H9 (cell line): Measurements from ENCODE around the gene SNAI1. TPM values are rescaled to one million over a fixed set of nuclear protein-coding genes. Genes with fewer than 3 reads are reported as not detected.
A peak's percentile ranks its signal among the peaks of the same experiment; 100 is the strongest.

ENCODE experiments used
- DNase-seq: peaks from one replicate; pipeline ENCODE4 v3.0.0-alpha.2; 2017
- H2AFZ ChIP-seq: one replicate; pipeline ENCODE4 v1.6.1; 2013; ENCODE audit warnings: mild to moderate bottlenecking, low read length, control low read depth, moderate library complexity
- H2AK5ac ChIP-seq: 2 replicates; pipeline ENCODE4 v1.6.1; 2013; ENCODE audit warnings: low read length, control low read depth, mixed read lengths; ENCODE audit not compliant: insufficient read length
- H2BK120ac ChIP-seq: one replicate; pipeline ENCODE4 v1.6.1; 2013; ENCODE audit warnings: low read depth, mild to moderate bottlenecking, low read length, control low read depth, inconsistent platforms; ENCODE audit not compliant: poor library complexity, severe bottlenecking
- H2BK12ac ChIP-seq: 2 replicates; pipeline ENCODE4 v1.6.1; 2013; ENCODE audit warnings: low read length, control low read depth, mixed read lengths, low read depth; ENCODE audit not compliant: insufficient read length
- H2BK15ac ChIP-seq: 2 replicates; pipeline ENCODE4 v1.6.1; 2013; ENCODE audit warnings: low read depth, low read length, control low read depth
- H2BK20ac ChIP-seq: one replicate; pipeline ENCODE4 v1.6.1; 2013; ENCODE audit warnings: low read depth, mild to moderate bottlenecking, low read length, control low read depth, inconsistent platforms; ENCODE audit not compliant: poor library complexity, severe bottlenecking
- H2BK5ac ChIP-seq: 2 replicates; pipeline ENCODE4 v1.6.1; 2013; ENCODE audit warnings: low read length, control low read depth, mixed read lengths; ENCODE audit not compliant: insufficient read length
- H3K14ac ChIP-seq: 2 replicates; pipeline ENCODE4 v1.6.1; 2013; ENCODE audit warnings: low read length, control low read depth; ENCODE audit not compliant: insufficient read depth
- H3K18ac ChIP-seq: 2 replicates; pipeline ENCODE4 v1.6.1; 2013; ENCODE audit warnings: low read depth, mild to moderate bottlenecking, mixed read lengths, low read length, control low read depth; ENCODE audit not compliant: insufficient read length
- H3K23ac ChIP-seq: 2 replicates; pipeline ENCODE4 v1.6.1; 2013; ENCODE audit warnings: low read length, control low read depth, mixed read lengths, low read depth; ENCODE audit not compliant: insufficient read length
- H3K23me2 ChIP-seq: 2 replicates; pipeline ENCODE4 v1.6.1; 2013; ENCODE audit warnings: low read depth, mild to moderate bottlenecking, mixed read lengths, low read length, control low read depth; ENCODE audit not compliant: insufficient read length, poor library complexity, severe bottlenecking
- H3K27ac ChIP-seq: 2 replicates; pipeline ENCODE4 v1.5.1; 2013; ENCODE audit warnings: low read length, control low read depth, mixed read lengths, low read depth; ENCODE audit not compliant: insufficient read length
- H3K27me3 ChIP-seq: 2 replicates; pipeline ENCODE4 v1.6.1; 2013; ENCODE audit warnings: low read length, control low read depth, inconsistent platforms; ENCODE audit not compliant: insufficient read depth
- H3K4ac ChIP-seq: 2 replicates; pipeline ENCODE4 v1.6.1; 2013; ENCODE audit warnings: low read depth, mild to moderate bottlenecking, control low read depth, inconsistent platforms, low read length, moderate library complexity
- H3K4me1 ChIP-seq: 2 replicates; pipeline ENCODE4 v1.6.1; 2013; ENCODE audit warnings: low read length, control low read depth, inconsistent platforms; ENCODE audit not compliant: insufficient read depth
- H3K4me2 ChIP-seq: 2 replicates; pipeline ENCODE4 v1.6.1; 2013; ENCODE audit warnings: low read length, control low read depth, mixed read lengths; ENCODE audit not compliant: insufficient read length, insufficient read depth
- H3K56ac ChIP-seq: 2 replicates; pipeline ENCODE4 v1.6.1; 2013; ENCODE audit warnings: low read depth, mild to moderate bottlenecking, mixed read lengths, low read length, control low read depth; ENCODE audit not compliant: insufficient read length
- H3K79me1 ChIP-seq: 2 replicates; pipeline ENCODE4 v1.6.1; 2013; ENCODE audit warnings: low read depth, mild to moderate bottlenecking, moderate library complexity, low read length, control low read depth, inconsistent platforms; ENCODE audit not compliant: insufficient read depth, poor library complexity, severe bottlenecking
- H3K79me2 ChIP-seq: 2 replicates; pipeline ENCODE4 v1.6.1; 2013; ENCODE audit warnings: low read length, control low read depth, inconsistent platforms; ENCODE audit not compliant: insufficient read depth
- H3K9ac ChIP-seq: 2 replicates; pipeline ENCODE4 v1.6.1; 2013; ENCODE audit warnings: low read length, control low read depth, mixed read lengths; ENCODE audit not compliant: insufficient read length; ENCODE audit errors: extremely low read depth
- H3K9me3 ChIP-seq: one replicate; pipeline ENCODE4 v1.6.1; 2013; ENCODE audit warnings: low read depth, low read length, inconsistent platforms; ENCODE audit not compliant: control insufficient read depth
- H3T11ph ChIP-seq: one replicate; pipeline ENCODE4 v1.6.1; 2013; ENCODE audit warnings: mild to moderate bottlenecking, low read length, control low read depth, inconsistent platforms
- H4K20me1 ChIP-seq: one replicate; pipeline ENCODE4 v1.6.1; 2013; ENCODE audit not compliant: control insufficient read depth, insufficient read length, insufficient read depth
- H4K5ac ChIP-seq: 2 replicates; pipeline ENCODE4 v1.6.1; 2013; ENCODE audit warnings: low read depth, mild to moderate bottlenecking, mixed read lengths, low read length, control low read depth; ENCODE audit not compliant: insufficient read length
- H4K8ac ChIP-seq: replicated peaks from 2 replicates; pipeline ENCODE4 v1.6.1; 2013; ENCODE audit warnings: low read length, control low read depth, mixed read lengths, low read depth; ENCODE audit not compliant: insufficient read length
- H4K91ac ChIP-seq: 2 replicates; pipeline ENCODE4 v1.6.1; 2013; ENCODE audit warnings: low read depth, mild to moderate bottlenecking, moderate library complexity, mixed read lengths, low read length, control low read depth; ENCODE audit not compliant: insufficient read length
- H3K27ac Mint-ChIP-seq, 3 experiments: 2 replicates in 2 of 3; 3 replicates in 1 of 3; pipeline ENCODE4 v1.8.0; 2020 to 2021; ENCODE audit warnings: mixed read lengths in 3 of 3, mild to moderate bottlenecking in 1 of 3, moderate library complexity in 1 of 3
- H3K27me3 Mint-ChIP-seq: 2 replicates; pipeline ENCODE4 v1.8.0; 2021; ENCODE audit warnings: low read depth, mild to moderate bottlenecking, moderate library complexity, mixed read lengths
- H3K36me3 Mint-ChIP-seq, 3 experiments: 2 replicates in 2 of 3; 3 replicates in 1 of 3; pipeline ENCODE4 v1.8.0; 2020 to 2021; ENCODE audit warnings: low read depth in 3 of 3, mixed read lengths in 3 of 3; ENCODE audit not compliant: insufficient read depth in 1 of 3
- H3K4me1 Mint-ChIP-seq, 2 experiments: 2 replicates each; pipeline ENCODE4 v1.8.0; 2020; ENCODE audit warnings: mixed read lengths in 2 of 2
- H3K4me3 Mint-ChIP-seq, 2 experiments: 2 replicates in 1 of 2; 3 replicates in 1 of 2; pipeline ENCODE4 v1.8.0; 2020 to 2021; ENCODE audit warnings: mild to moderate bottlenecking in 2 of 2, mixed read lengths in 2 of 2, moderate library complexity in 1 of 2
- H3K9me3 Mint-ChIP-seq, 2 experiments: 2 replicates in 1 of 2; 3 replicates in 1 of 2; pipeline ENCODE4 v1.8.0; 2020; ENCODE audit warnings: mild to moderate bottlenecking in 2 of 2, mixed read lengths in 2 of 2, moderate library complexity in 1 of 2
- WGBS: extraction: QIAGEN DNeasy Blood & Tissue Kit; methylation state at CpG from one replicate; pipeline ENCODE4 v1.1.7; 2013; ENCODE audit warnings: missing lambda C conversion rate, low lambda C conversion rate, mixed read lengths; ENCODE audit not compliant: insufficient read length; ENCODE audit errors: extremely low coverage; 5-methylcytosine and 5-hydroxymethylcytosine counted together
- total RNA-seq: library from RNA; stranded (reverse); gene quantifications from 2 replicates; pipeline ENCODE4 v1.2.1, GENCODE V29; 2021
- TF ChIP-seq, protein P1 (sequence below): fragments of 200-600 bp; sonication (generic); conservative IDR thresholded peaks from 3 replicates; pipeline ENCODE4 v1.8.0; 2021; ENCODE audit warnings: antibody characterized with exemption, mild to moderate bottlenecking

The SNAI1 gene
- total RNA-seq, 1 experiment from 2014 or later = 7.0 TPM

DNA sequence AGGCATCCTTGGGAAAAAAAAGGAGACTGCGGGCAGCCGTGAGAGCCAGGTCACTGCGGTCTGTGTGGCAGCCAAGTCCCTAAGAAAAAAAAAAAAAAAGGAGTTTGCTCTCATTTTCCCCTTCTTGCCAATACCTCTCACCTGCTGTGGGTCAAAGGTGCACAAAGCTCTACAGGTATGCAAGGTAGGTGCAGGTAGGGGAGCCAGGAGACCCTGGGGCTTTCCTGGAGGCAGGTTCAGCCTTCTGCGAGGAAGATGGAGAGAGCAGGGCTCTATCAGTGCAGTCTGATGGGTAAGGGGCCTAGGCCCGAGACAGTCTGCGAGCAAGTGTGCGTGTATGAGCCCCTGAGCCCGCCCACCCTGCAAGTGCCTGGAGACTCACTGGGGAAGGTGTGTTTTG is 12.3 kb upstream of the SNAI1 start:
- Histone ChIP-seq H2BK120ac (no peak overlapping the region), H3K27ac (no peak overlapping the region), H3T11ph (no peak overlapping the region), H4K20me1 (no peaks in the 10 kb centered on the region), H3K18ac (no peak overlapping the region), H3K4me1 (no peaks in the 10 kb centered on the region; the same call in 1 of the 2 replicates), H2AFZ (no peak overlapping the region), H2BK5ac (no peak overlapping the region), H3K4ac (no peak overlapping the region), H4K5ac (no peak overlapping the region), H2BK15ac (no peak overlapping the region), H3K79me2 (no peaks in the 10 kb centered on the region), H3K79me1 (no peaks in the 10 kb centered on the region), H3K23me2 (no peaks in the 10 kb centered on the region), H3K4me2 (no peak overlapping the region), H3K9me3 (no peaks in the 10 kb centered on the region), H3K23ac (no peak overlapping the region), H3K14ac (no peak overlapping the region), H3K56ac (no peak overlapping the region), H4K8ac (no peak overlapping the region), H3K9ac (no peak overlapping the region), H4K91ac (no peak overlapping the region), H3K27me3 (no peaks in the 10 kb centered on the region), H2AK5ac (no peak overlapping the region), H2BK12ac (no peak overlapping the region), H2BK20ac (no peak overlapping the region)
- H3K4me3 Mint-ChIP-seq = no peak overlapping the region
- peaks cover 6 to 17% of the 10 kb centered on the region in 2 experiments; a peak in 3 of 4 replicates for H3K4me1 Mint-ChIP-seq
- WGBS = no CpG with 5 or more reads among the region's 8 CpGs
- no peak for DNase-seq
- H3K9me3 Mint-ChIP-seq = no peaks in the 10 kb centered on the region
- H3K36me3 Mint-ChIP-seq = no peaks in the 10 kb centered on the region
- peak overlapping the region in 1 of 3 experiments; percentile 46; a peak in 1 of 7 replicates for H3K27ac Mint-ChIP-seq
- TF ChIP-seq, protein P1, sequence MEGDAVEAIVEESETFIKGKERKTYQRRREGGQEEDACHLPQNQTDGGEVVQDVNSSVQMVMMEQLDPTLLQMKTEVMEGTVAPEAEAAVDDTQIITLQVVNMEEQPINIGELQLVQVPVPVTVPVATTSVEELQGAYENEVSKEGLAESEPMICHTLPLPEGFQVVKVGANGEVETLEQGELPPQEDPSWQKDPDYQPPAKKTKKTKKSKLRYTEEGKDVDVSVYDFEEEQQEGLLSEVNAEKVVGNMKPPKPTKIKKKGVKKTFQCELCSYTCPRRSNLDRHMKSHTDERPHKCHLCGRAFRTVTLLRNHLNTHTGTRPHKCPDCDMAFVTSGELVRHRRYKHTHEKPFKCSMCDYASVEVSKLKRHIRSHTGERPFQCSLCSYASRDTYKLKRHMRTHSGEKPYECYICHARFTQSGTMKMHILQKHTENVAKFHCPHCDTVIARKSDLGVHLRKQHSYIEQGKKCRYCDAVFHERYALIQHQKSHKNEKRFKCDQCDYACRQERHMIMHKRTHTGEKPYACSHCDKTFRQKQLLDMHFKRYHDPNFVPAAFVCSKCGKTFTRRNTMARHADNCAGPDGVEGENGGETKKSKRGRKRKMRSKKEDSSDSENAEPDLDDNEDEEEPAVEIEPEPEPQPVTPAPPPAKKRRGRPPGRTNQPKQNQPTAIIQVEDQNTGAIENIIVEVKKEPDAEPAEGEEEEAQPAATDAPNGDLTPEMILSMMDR = no peak
- H3K27me3 Mint-ChIP-seq = no peaks in the 10 kb centered on the region
